HL-60 (cell line): ENCODE data around the gene PCNX2.

ENCODE experiments used
- DNase-seq, 2 experiments: peaks; one replicate each; pipeline ENCODE4 v3.0.0-alpha.2; 2010 to 2020; ENCODE audit warnings: low read depth in 1 of 2, low spot score in 1 of 2
- H3K27ac ChIP-seq: fragments of 250-450 bp; sonication (Bioruptor Pico); replicated peaks from 2 replicates; pipeline ENCODE4 v1.5.1; 2020; ENCODE audit warnings: mild to moderate bottlenecking, moderate library complexity
- H3K27me3 ChIP-seq: fragments of 250-450 bp; sonication (Bioruptor Pico); 2 replicates; pipeline ENCODE4 v1.5.1; 2021; ENCODE audit warnings: mild to moderate bottlenecking, moderate library complexity; ENCODE audit not compliant: insufficient read depth, poor library complexity, severe bottlenecking
- H3K4me3 ChIP-seq: replicated peaks from 2 replicates; pipeline ENCODE4 v1.5.1; 2011; ENCODE audit warnings: mild to moderate bottlenecking, control low read depth, low read length; ENCODE audit not compliant: insufficient read depth
- GABPA ChIP-seq: IDR thresholded peaks from 2 replicates; pipeline ENCODE4 v1.6.1; 2012; ENCODE audit warnings: low read depth
- POLR2AphosphoS5 ChIP-seq: IDR thresholded peaks from 2 replicates; pipeline ENCODE4 v1.6.1; 2012; ENCODE audit warnings: low read depth
- SPI1 ChIP-seq: IDR thresholded peaks from 2 replicates; pipeline ENCODE4 v1.6.1; 2012; ENCODE audit warnings: low read depth, mild to moderate bottlenecking, borderline replicate concordance
- TF ChIP-seq, protein P1 (sequence below): IDR thresholded peaks from one replicate; pipeline ENCODE4 v1.5.1; 2011; ENCODE audit warnings: low read length, control low read depth, inconsistent platforms; ENCODE audit not compliant: insufficient read depth
- TF ChIP-seq, protein P2 (sequence below): IDR thresholded peaks from 2 replicates; pipeline ENCODE4 v1.6.1; 2012; ENCODE audit warnings: low read depth; ENCODE audit not compliant: insufficient replicate concordance

The PCNX2 gene

DNA sequence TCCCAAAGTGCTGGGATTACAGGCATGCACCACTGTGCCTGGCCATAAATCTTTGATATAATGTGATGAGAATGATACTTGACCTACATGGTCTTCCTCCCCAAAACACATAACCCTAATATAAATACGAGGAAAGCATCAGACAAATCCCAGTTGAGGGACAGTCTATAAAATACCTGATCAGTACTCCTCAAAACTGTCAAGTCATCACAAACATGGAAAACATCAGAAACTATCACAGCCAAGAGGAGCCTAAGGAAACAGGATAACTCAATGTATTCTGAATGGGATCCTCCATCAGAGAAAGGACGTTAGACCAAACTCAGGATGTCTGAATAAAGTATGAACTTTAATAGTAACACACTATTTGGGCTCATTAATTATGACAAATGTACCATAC, 172.7 kb downstream of the PCNX2 start:
- Histone ChIP-seq H3K4me3 (no peak overlapping the region), H3K27me3 (no peaks in the 10 kb centered on the region), H3K27ac (no peak overlapping the region)
- no peak for TF ChIP-seq SPI1
- TF ChIP-seq, protein P1, sequence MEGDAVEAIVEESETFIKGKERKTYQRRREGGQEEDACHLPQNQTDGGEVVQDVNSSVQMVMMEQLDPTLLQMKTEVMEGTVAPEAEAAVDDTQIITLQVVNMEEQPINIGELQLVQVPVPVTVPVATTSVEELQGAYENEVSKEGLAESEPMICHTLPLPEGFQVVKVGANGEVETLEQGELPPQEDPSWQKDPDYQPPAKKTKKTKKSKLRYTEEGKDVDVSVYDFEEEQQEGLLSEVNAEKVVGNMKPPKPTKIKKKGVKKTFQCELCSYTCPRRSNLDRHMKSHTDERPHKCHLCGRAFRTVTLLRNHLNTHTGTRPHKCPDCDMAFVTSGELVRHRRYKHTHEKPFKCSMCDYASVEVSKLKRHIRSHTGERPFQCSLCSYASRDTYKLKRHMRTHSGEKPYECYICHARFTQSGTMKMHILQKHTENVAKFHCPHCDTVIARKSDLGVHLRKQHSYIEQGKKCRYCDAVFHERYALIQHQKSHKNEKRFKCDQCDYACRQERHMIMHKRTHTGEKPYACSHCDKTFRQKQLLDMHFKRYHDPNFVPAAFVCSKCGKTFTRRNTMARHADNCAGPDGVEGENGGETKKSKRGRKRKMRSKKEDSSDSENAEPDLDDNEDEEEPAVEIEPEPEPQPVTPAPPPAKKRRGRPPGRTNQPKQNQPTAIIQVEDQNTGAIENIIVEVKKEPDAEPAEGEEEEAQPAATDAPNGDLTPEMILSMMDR, result no peak
- TF ChIP-seq GABPA, result no peak
- TF ChIP-seq, protein P2, sequence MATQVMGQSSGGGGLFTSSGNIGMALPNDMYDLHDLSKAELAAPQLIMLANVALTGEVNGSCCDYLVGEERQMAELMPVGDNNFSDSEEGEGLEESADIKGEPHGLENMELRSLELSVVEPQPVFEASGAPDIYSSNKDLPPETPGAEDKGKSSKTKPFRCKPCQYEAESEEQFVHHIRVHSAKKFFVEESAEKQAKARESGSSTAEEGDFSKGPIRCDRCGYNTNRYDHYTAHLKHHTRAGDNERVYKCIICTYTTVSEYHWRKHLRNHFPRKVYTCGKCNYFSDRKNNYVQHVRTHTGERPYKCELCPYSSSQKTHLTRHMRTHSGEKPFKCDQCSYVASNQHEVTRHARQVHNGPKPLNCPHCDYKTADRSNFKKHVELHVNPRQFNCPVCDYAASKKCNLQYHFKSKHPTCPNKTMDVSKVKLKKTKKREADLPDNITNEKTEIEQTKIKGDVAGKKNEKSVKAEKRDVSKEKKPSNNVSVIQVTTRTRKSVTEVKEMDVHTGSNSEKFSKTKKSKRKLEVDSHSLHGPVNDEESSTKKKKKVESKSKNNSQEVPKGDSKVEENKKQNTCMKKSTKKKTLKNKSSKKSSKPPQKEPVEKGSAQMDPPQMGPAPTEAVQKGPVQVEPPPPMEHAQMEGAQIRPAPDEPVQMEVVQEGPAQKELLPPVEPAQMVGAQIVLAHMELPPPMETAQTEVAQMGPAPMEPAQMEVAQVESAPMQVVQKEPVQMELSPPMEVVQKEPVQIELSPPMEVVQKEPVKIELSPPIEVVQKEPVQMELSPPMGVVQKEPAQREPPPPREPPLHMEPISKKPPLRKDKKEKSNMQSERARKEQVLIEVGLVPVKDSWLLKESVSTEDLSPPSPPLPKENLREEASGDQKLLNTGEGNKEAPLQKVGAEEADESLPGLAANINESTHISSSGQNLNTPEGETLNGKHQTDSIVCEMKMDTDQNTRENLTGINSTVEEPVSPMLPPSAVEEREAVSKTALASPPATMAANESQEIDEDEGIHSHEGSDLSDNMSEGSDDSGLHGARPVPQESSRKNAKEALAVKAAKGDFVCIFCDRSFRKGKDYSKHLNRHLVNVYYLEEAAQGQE, result no peak
- no peak for TF ChIP-seq POLR2AphosphoS5
- DNase-seq, result no peak

DNA sequence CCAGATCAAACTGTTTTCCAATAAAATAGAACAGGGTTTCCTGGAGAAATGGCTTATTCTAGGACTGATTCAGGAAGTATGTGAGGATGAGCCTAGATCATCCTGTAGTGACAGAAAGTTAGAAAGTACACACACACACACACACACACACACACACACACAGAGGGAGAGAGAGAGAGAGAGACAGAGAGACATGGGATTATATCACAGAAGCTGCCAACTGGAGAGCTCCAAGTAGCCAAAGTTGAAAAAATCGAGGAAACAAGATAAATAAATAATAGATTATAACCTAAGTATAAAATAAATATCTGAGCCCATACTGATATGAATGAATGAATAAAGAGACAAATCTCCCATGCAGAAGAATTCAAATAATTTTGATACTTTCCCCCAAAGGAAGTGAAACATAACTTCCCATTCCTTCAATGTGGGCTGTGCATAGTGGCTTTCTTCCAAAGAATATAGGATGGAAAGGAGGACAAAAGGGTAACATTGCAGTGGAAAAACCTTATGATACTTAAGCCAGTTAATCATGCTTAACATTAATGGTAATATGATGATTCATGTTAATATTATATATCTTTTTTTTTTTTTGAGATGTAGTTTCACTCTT, 173.5 kb downstream of the PCNX2 start:
- Histone ChIP-seq H3K27ac (no peak overlapping the region), H3K4me3 (no peak overlapping the region), H3K27me3 (no peaks in the 10 kb centered on the region)
- no peak for DNase-seq
- TF ChIP-seq POLR2AphosphoS5 (no peak), SPI1 (no peak)
- TF ChIP-seq, protein P1, result no peak

DNA sequence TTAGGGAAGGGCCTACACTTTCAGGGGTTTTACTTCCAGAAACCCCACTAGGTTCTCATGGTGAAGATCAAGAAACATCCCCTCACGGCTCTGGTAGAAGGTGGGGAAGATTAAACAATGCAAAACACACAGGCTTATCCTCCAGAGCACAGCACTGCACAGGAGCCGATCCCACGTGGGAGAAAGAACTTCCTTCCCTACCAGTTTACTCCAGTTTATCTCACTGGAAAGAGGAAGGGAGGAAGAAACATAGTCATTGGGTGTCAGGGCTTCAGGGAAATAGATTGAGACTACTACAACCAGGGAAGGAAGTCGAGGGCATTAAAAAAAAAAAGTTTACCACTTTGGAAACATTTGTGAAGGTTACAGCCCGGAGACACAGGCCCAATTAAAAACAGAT, 180.7 kb downstream of the PCNX2 start:
- peak; percentile 60 to 74 for DNase-seq
- TF ChIP-seq POLR2AphosphoS5 (no peak), SPI1 (peak; percentile 91)
- H3K4me3 ChIP-seq, result no peak overlapping the region
- H3K27me3 ChIP-seq, result no peaks in the 10 kb centered on the region
- H3K27ac ChIP-seq, result peak overlapping the region; percentile 77

DNA sequence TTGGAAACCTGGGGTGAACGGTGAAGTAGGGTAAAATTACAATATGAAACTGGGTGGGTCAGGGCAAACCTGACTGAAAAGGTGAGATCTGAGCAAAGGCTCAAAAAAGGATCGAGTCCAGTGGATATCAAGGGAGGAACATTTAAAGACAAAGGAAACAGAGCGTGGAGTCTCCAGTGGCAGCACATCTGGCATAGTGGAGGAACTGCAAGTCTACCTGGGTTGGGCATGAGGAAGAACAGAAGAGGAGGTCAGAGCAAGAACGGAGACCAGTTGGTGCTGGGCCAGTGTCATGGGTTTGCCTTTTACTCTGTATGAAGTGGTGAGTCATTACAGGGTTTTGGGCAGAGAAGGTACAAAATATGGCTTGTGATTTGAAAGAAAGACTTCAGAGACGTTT, 181.4 kb downstream of the PCNX2 start:
- H3K4me3 ChIP-seq, result no peak overlapping the region
- TF ChIP-seq, protein P2, result no peak
- TF ChIP-seq GABPA (no peak), POLR2AphosphoS5 (no peak), SPI1 (no peak; the same call in 1 of the 2 replicates)
- TF ChIP-seq, protein P1, result no peak
- peak overlapping the region; percentile 77 for H3K27ac ChIP-seq
- no peaks in the 10 kb centered on the region for H3K27me3 ChIP-seq
- DNase-seq, result peak; percentile 28 to 40
